Activated naive CD4-positive, alpha-beta T cell treated with anti-CD3 and anti-CD28 coated beads, Interleukin-2, amount 50 U/mL, for 24 hours (primary cell): ENCODE measurements around the gene FPR3.
"Not testable (repeated sequence)": the region's sequence is repeated elsewhere in the genome, so short reads cannot be mapped to it uniquely, and the experiment has no call there.

ENCODE experiments used
- H3K27ac Mint-ChIP-seq: one replicate; pipeline ENCODE4 v1.8.0; 2021; ENCODE audit warnings: mild to moderate bottlenecking, mixed read lengths
- H3K27me3 Mint-ChIP-seq: one replicate; pipeline ENCODE4 v1.8.0; 2021; ENCODE audit warnings: mixed read lengths
- H3K36me3 Mint-ChIP-seq: one replicate; pipeline ENCODE4 v1.8.0; 2021; ENCODE audit warnings: mixed read lengths
- H3K4me1 Mint-ChIP-seq: one replicate; pipeline ENCODE4 v1.8.0; 2021; ENCODE audit warnings: mixed read lengths
- H3K4me3 Mint-ChIP-seq: one replicate; pipeline ENCODE4 v1.8.0; 2021; ENCODE audit warnings: mild to moderate bottlenecking, mixed read lengths
- H3K9me3 Mint-ChIP-seq: one replicate; pipeline ENCODE4 v1.8.0; 2021; ENCODE audit warnings: mixed read lengths

Gene FPR3

DNA sequence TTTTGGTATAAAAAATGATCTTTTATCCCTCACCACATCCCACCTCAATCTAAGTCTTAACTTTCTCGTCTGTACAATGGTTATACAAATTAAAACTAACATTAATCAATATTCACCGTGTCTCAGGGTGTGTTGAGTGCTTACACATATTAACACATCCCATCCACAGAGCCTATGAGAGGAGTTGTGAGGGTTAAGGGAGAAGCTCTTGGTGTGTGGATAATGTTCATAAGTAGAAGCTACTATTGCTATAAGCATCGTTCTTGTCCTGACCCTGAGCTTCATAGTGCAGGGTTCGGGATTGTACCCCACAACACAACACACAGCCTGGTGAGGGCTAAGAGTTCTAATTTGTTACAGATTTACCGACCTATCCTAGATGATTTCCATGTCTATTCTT lies 2.5 kb downstream of the FPR3 start:
- peaks cover 2% of the 10 kb centered on the region for H3K36me3 Mint-ChIP-seq
- H3K27me3 Mint-ChIP-seq = peaks cover 13% of the 10 kb centered on the region

DNA sequence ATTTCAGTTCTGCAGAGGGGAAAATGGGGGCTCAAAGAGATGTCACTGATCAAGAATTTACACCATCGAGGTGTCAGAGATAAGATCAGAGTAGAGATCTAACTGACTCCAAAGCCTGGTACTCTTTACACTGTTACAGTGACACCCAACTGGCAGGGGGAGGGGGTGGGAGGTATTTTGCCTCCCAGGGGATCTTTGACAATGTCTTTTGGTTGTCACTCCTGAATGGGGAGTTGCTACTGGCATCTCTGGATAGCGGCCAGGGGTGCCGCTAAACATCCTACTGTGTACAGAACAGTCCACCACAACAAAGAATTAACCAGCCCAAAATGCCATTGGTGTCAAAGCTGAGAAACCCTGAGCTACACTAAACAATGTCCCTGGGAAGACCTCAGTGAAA lies 3.1 kb downstream of the FPR3 start:
- Mint-ChIP-seq H3K4me3 (no peak overlapping the region), H3K4me1 (no peaks in the 10 kb centered on the region)

More for the DNA sequence above, 2.5 kb downstream of the FPR3 start:
- Mint-ChIP-seq H3K4me3 (no peak overlapping the region), H3K9me3 (peaks cover 22% of the 10 kb centered on the region), H3K4me1 (no peaks in the 10 kb centered on the region), H3K27ac (no peak overlapping the region)

DNA sequence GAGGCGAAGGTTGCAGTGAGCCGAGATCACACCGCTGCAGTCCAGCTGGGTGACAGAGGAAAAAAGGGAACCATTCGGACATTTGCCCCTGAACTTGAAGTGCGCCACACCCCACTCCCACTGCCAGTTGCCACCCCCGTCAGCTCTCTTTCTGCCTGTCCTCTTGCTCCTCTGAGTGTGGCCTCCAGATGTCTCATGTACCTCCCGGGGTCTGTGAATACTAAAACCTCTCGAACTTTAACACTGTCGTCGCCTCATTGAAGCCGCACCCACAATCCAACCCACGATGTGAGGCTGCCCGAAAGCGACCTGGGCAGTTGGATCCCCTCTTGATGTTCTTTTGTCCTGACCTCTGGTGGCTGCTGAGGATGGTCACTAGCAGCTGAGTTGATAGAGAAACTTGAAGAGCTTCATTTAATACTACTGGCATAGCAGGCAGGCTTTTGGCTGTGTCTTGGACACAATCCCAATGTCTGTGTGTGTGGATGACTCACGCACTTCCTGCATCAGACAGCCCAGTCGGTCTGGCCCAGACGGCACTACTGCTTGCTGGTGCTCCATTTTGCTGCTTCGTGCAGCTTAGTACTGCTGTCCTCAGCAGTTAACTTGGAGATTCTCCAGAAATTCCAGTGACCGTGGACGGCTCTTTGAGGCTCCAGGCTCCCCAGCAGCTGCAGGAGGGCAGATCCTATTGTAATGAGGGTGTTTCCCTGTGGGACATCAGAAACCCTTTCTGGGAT lies 4.2 kb downstream of the FPR3 start:
- Mint-ChIP-seq H3K27me3 (peaks cover 13% of the 10 kb centered on the region), H3K4me3 (no peak overlapping the region), H3K36me3 (peaks cover 2% of the 10 kb centered on the region), H3K4me1 (no peaks in the 10 kb centered on the region), H3K27ac (no peak overlapping the region), H3K9me3 (peaks cover 15% of the 10 kb centered on the region)

More for the DNA sequence above, 3.1 kb downstream of the FPR3 start:
- H3K27ac Mint-ChIP-seq = no peak overlapping the region
- peaks cover 13% of the 10 kb centered on the region for H3K27me3 Mint-ChIP-seq
- peaks cover 21% of the 10 kb centered on the region for H3K9me3 Mint-ChIP-seq
- H3K36me3 Mint-ChIP-seq = peaks cover 2% of the 10 kb centered on the region

DNA sequence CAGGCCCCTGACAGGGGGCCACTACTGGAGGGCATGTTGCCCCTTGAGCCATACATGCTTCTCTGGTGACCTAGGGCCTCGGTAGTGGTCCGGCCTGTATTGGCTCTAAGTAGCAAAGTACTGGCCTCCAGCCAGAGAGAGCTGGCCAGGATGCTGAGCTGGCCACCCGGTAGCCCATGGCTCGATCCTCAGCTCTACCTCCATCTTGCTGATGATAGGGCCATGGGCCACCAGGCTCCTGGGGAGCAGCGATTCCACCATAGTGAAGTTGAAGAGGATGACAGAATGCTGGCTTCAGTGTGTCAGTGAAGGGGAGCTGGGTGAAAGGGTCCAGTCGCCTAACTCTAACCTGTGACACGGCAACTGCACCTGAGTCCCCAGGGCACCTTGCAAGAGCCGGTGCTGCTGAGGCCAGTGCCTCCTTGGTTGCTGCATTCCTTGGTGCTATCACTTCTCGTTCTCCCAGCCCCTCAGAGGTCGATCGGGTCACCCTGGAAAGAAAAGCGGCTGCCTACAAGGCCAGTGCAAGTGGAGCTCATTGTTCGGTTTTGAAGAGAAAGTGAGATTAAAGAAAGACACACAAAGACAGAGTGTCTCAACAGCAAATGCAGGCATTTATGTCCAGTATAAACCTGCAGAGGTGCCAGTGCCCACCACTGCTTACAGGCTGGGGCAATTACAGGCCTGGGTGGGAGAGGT lies 5.0 kb downstream of the FPR3 start:
- peaks cover 2% of the 10 kb centered on the region for H3K36me3 Mint-ChIP-seq
- H3K4me3 Mint-ChIP-seq = no peak overlapping the region
- peaks cover 11% of the 10 kb centered on the region for H3K27me3 Mint-ChIP-seq
- H3K4me1 Mint-ChIP-seq = no peaks in the 10 kb centered on the region
- H3K27ac Mint-ChIP-seq = no peak overlapping the region
- peaks cover 15% of the 10 kb centered on the region for H3K9me3 Mint-ChIP-seq

DNA sequence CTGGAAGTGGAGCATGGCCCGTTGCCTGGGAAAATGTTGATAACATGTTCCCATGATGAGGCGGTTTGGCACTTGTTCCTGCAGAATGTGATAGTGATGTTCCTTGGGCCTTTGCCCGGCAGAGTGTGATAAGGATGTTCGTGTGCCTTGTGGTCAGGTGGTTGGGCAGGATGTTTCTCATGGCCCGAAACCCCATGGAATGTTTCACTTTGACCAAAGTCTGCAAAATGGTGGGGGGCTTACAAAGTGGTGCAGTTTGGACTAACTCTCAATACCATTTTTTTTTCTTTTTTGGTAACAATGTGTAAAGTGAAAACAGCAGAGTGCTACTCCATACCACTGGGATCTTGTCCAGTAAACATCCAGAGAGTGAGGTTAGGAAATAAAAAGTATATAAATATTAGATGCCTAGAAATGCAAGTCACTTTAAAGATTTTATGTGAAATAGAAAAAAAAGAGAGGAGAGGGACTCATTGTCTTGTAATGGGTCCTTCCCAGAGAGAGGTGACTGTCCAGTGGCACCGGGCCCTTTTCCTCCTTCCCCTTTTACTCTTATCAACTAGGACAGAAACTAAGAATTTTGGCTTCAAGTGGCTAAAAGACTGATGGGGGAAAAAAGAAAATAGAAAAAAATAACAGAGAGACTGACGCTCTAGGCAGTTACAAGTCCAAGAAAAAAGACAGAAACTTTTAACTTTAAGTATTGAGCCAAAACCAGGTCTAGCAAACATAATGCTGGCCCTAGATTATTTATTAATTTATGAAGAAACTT lies 5.7 kb downstream of the FPR3 start:
- peaks cover 2% of the 10 kb centered on the region for H3K36me3 Mint-ChIP-seq
- no peak overlapping the region for H3K27ac Mint-ChIP-seq
- H3K4me3 Mint-ChIP-seq = no peak overlapping the region
- peaks cover 11% of the 10 kb centered on the region for H3K27me3 Mint-ChIP-seq
- no peaks in the 10 kb centered on the region for H3K4me1 Mint-ChIP-seq
- peaks cover 15% of the 10 kb centered on the region for H3K9me3 Mint-ChIP-seq

DNA sequence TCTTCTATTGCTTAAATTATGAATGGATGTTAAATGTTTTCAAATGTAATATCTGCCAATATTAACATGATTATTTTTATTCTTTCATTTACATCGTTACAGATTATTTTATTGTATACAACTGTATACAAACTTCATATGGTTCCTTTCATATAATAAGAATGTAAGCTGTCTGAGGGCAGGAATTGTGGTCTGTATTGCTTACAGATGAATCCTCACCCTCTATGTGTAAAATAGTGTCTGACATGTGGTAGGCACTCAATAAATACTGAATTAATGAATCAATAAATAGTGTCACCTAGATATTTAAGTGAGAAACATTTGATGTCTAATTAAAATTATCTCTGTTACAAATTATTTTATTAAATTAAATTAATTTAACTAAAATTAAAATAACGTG lies 7.8 kb downstream of the FPR3 start:
- Mint-ChIP-seq H3K4me1 (peaks cover 5% of the 10 kb centered on the region), H3K9me3 (peaks cover 8% of the 10 kb centered on the region), H3K27ac (no peak overlapping the region), H3K27me3 (peaks cover 3% of the 10 kb centered on the region), H3K4me3 (no peak overlapping the region), H3K36me3 (no peaks in the 10 kb centered on the region)

DNA sequence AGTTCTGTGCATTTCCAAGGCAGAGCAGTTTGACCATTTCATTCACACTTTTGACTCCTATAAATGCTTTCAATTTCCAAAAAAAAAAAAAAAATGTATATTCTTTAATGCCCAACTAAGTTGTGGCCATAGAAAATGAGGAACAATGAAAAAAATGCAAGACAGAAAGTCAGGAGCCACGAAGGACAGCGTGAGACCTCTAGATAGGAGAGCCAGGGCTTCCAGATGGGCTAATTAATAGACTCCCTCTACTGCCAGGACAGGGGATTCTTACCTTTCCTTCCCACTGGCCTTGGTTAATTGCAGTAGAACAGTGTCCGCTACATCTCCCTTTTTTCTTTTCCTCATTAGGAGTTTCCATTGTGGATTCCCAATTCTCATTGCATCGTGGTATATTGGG lies 8.6 kb downstream of the FPR3 start:
- no peaks in the 10 kb centered on the region for H3K36me3 Mint-ChIP-seq
- no peak overlapping the region for H3K4me3 Mint-ChIP-seq
- no peak overlapping the region for H3K27ac Mint-ChIP-seq
- peaks cover 3% of the 10 kb centered on the region for H3K27me3 Mint-ChIP-seq
- peaks cover 8% of the 10 kb centered on the region for H3K9me3 Mint-ChIP-seq
- H3K4me1 Mint-ChIP-seq = peaks cover 5% of the 10 kb centered on the region

DNA sequence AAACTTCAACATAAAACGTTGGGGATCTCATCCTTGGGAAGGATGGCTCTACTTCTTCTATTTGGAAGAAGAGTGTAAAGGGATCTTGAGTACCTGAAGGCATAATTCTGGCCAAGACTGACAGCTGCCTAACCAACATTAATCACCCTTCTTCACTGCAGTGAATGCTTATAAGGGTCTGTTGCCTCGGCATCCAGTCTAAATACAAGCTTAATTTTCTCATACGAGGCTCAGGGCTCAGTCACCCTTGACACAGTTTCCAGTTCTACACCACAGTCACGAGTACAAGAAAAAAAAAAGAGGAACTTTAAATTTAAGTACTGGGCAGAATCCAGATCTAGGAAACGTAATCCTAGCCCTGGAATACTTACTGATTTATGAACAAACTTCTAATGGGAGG lies 9.0 kb downstream of the FPR3 start:
- H3K4me3 Mint-ChIP-seq = no peak overlapping the region
- no peaks in the 10 kb centered on the region for H3K36me3 Mint-ChIP-seq
- peaks cover 3% of the 10 kb centered on the region for H3K27me3 Mint-ChIP-seq
- H3K9me3 Mint-ChIP-seq = peaks cover 8% of the 10 kb centered on the region
- H3K4me1 Mint-ChIP-seq = peaks cover 5% of the 10 kb centered on the region
- H3K27ac Mint-ChIP-seq = no peak overlapping the region

DNA sequence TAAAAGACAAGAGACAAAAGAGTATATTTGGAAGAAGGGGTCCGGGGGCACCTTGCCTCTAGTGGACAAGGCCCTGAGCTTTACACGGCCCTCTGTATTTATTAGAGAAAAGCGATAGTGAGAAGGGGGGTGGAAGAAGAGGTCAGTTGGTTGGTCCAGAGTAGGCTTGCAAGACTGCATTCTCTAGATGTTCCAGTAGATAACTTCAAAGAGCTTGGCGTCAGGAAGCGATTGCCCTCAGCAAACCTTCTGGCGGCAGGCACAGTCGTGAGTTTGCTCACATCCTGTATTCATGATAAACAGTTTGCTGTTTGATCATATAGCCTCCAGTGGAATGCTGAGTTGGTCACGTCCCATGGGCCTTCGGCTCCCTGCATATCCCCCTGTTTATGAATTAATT lies 9.8 kb downstream of the FPR3 start:
- H3K4me1 Mint-ChIP-seq, H3K4me3 Mint-ChIP-seq, H3K9me3 Mint-ChIP-seq, H3K27ac Mint-ChIP-seq, H3K36me3 Mint-ChIP-seq, H3K27me3 Mint-ChIP-seq: not testable (repeated sequence)

DNA sequence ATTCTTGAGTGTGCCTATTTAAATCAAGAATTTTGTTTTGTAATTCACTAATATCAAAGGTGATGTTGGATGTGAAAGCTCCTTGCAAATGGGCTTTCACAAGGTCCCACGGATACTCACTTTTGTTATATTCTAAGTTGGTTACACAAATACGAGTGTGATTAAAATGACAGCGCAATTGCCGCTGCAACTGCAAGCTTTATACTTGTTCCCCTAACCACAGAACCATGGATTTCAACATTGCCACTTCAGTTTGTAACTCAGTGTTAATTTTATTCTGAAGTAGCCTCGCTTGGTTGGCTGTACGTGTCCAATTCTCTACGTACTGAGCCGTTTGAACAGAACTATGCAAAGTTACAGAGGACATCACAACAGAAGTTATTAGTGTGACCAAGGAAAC lies 10.4 kb downstream of the FPR3 start:
- not testable (repeated sequence) for H3K36me3 Mint-ChIP-seq, H3K27ac Mint-ChIP-seq, H3K4me3 Mint-ChIP-seq, H3K4me1 Mint-ChIP-seq, H3K9me3 Mint-ChIP-seq, H3K27me3 Mint-ChIP-seq

DNA sequence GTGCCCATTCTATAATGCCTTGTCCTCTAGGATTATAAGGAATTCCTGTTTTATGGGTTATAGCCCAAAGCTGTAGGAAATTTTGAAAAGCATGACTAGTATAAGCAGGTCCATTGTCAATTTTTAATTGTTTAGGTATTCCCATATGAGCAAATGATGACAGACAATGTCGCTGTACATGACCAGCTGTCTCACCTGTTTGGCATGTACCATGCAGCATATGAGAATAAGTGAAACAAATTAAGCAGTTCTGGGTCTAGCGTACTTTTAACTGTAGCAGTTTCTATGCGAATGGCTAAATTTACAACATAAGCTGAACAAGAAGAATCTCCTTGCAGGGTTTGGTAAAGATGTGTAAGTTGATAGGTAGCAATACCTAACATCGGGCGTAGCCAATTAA lies 11.6 kb downstream of the FPR3 start:
- not testable (repeated sequence) for H3K27me3 Mint-ChIP-seq, H3K4me1 Mint-ChIP-seq, H3K4me3 Mint-ChIP-seq, H3K27ac Mint-ChIP-seq, H3K36me3 Mint-ChIP-seq, H3K9me3 Mint-ChIP-seq

DNA sequence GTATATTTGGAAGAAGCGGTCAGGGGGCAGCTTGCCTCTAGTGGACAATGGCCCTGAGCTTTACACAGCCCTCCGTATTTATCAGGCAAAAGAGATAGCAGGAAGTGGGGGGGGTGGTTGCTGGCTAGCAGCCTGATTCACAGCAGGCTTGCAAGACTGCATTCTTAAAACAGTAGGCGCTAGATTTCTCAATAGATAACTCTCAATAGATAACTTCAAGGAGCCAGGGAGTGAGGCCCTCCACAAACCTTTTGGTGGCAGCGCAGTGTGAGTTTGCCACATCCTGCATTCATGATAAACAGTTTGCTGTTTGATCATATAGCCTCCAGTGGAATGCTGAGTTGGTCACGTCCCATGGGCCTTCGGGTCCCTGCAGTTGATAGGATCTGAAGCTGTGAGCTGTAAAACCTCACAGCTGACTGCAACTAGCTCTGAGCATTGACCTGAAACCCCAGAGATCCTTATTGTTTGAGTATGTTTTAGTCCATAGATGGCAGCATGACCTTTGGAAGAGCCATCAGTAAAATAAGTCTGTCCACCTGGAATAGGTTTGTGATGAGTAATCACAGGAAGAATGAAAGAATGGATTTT lies 12.2 kb downstream of the FPR3 start:
- H3K27ac Mint-ChIP-seq = no peak overlapping the region
- H3K4me1 Mint-ChIP-seq = peaks cover 5% of the 10 kb centered on the region
- peaks cover 4% of the 10 kb centered on the region for H3K9me3 Mint-ChIP-seq
- H3K36me3 Mint-ChIP-seq = peaks cover 3% of the 10 kb centered on the region
- H3K27me3 Mint-ChIP-seq = no peaks in the 10 kb centered on the region
- no peak overlapping the region for H3K4me3 Mint-ChIP-seq

DNA sequence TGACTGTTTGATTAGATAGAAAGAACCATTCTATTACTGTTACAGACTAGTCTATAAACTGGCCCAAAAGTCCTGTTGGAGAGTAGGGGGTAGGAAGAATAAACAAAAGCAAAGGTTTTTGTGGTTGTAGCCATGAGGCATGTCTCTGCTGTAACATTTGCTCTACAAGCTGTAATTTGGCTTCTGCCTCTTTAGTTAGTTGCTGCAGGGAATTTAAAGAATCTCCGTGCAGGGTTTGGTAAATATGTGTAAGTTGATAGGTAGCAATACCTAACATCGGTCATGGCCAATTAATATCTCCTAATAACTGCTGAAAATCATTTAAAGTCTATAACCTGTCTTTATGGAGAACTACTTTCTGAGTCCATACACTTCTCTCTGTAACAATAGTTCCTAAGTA lies 13.0 kb downstream of the FPR3 start:
- H3K4me1 Mint-ChIP-seq = peaks cover 5% of the 10 kb centered on the region
- H3K27ac Mint-ChIP-seq = no peak overlapping the region
- H3K36me3 Mint-ChIP-seq = peaks cover 3% of the 10 kb centered on the region

DNA sequence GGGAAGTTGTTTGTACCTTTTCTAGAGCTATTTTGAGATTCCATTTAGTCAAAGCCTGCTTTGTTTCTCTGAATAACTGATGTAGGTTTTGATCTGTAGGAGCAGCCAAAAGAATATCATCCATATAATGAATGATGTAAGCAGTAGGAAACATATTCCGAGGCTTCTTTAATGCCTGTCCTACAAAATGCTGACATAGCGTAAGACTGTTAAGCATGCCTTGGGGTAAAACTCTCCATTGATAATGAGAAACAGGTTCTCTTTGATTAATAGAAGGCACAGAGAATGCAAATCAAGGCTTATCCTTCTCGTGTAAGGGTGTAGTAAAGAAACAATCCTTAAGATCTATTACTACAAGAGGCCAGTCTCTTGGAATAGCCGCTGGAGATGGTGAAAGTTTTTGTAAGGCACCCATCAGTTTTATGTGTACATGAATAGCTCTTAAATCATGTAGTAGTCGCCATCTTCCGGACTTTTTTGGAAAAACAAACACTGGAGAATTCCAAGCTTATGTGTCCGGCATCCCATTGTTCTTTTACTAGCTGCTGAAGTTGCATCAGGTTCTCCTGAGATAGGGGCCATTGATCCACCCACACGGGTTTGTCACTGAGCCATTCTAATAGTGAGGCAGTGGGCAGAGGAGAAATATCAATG lies 13.5 kb downstream of the FPR3 start:
- Mint-ChIP-seq H3K36me3 (peaks cover 3% of the 10 kb centered on the region), H3K4me1 (peaks cover 5% of the 10 kb centered on the region), H3K27ac (no peak overlapping the region), H3K4me3 (no peak overlapping the region), H3K27me3 (no peaks in the 10 kb centered on the region), H3K9me3 (peaks cover 4% of the 10 kb centered on the region)

More for the DNA sequence above, 13.0 kb downstream of the FPR3 start:
- H3K27me3 Mint-ChIP-seq = no peaks in the 10 kb centered on the region
- no peak overlapping the region for H3K4me3 Mint-ChIP-seq
- peaks cover 4% of the 10 kb centered on the region for H3K9me3 Mint-ChIP-seq

DNA sequence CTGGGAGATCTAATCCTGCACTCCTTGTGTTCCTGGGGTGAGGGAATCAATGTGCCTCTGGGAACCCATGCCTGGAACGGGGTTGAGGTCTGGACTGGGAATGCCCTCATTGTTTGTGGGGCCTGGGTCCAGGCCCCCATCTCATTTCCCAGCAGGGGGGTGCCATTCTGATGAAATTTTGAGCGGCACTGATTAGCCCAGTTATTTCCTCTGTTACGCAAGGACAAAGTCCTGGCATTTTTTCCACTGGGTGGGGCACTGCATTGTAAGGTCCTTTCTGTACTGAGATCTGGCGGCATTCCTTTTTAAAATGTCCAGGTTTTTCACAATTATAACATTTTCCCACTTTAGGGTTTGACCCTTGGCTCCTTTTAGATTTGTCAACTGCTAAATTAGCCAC lies 14.8 kb downstream of the FPR3 start:
- no peaks in the 10 kb centered on the region for H3K27me3 Mint-ChIP-seq
- peaks cover 4% of the 10 kb centered on the region for H3K9me3 Mint-ChIP-seq
- no peak overlapping the region for H3K27ac Mint-ChIP-seq
- peaks cover 3% of the 10 kb centered on the region for H3K36me3 Mint-ChIP-seq
- no peak overlapping the region for H3K4me3 Mint-ChIP-seq
- H3K4me1 Mint-ChIP-seq = peaks cover 5% of the 10 kb centered on the region
